Measurements from ENCODE around the gene IFI35. TPM values are rescaled to one million over a fixed set of nuclear protein-coding genes. Genes with fewer than 3 reads are reported as not detected.

The IFI35 gene
- total RNA-seq, 2 experiments from 2014 or later: 125 to 175 TPM

GRCh38 chr17:43010667-43011308 lies 4.2 kb downstream of the IFI35 start:
- Mint-ChIP-seq H3K9me3 (ENCODE audit: low read depth) (no peaks in the 10 kb centered on the region), H3K4me3 (no peak overlapping the region), H3K27ac (peak overlapping the region; percentile 9), H3K27me3 (no peaks in the 10 kb centered on the region), H3K36me3 (peaks cover 47% of the 10 kb centered on the region), H3K4me1 (peaks cover 23% of the 10 kb centered on the region)
- ATAC-seq (no peak), DNase-seq (no peak)
- CTCF ChIA-PET: interaction anchor here (0.8 to 2.2 kb wide), 3 partner anchors 10 to 14 kb away, joined by 3 to 12 read pairs (median 6); partner anchors contain the start of gene RPL27

- Mint-ChIP-seq H3K9me3 (ENCODE audit: low read depth) (no peaks in the 10 kb centered on the region), H3K4me1 (peaks cover 20% of the 10 kb centered on the region), H3K4me3 (no peak overlapping the region), H3K27me3 (no peaks in the 10 kb centered on the region), H3K36me3 (peaks cover 45% of the 10 kb centered on the region), H3K27ac (peak overlapping the region; percentile 17)
- no peak for DNase-seq
- ATAC-seq: no peak
- CTCF ChIA-PET: interaction anchor here (1.7 to 2.2 kb wide), 2 partner anchors 13 to 14 kb away, joined by 8 to 12 read pairs; partner anchors contain the start of genes RND2 and RPL27
Observed at GRCh38 chr17:43011728-43012472, 5.3 kb downstream of the IFI35 start.

GRCh38 chr17:43013296-43013695 lies 6.7 kb downstream of the IFI35 start:
- CTCF ChIA-PET: interaction anchor here (1.7 kb wide), 1 partner anchor 11 kb away, joined by 8 read pairs; the partner anchor contains the start of gene RND2

GRCh38 chr17:43014020-43014648 lies 7.5 kb downstream of the IFI35 start:
- Mint-ChIP-seq H3K4me3 (no peak overlapping the region), H3K27ac (no peak overlapping the region), H3K4me1 (peaks cover 18% of the 10 kb centered on the region), H3K27me3 (no peaks in the 10 kb centered on the region), H3K36me3 (peaks cover 37% of the 10 kb centered on the region), H3K9me3 (ENCODE audit: low read depth) (no peaks in the 10 kb centered on the region)
- DNase-seq (no peak), ATAC-seq (no peak)
- CTCF ChIA-PET: interaction anchor here (0.7 to 1.2 kb wide), 2 partner anchors 8 to 16 kb away, joined by 3 to 4 read pairs; partner anchors contain the start of genes IFI35 and RPL27

More at GRCh38 chr17:43013296-43013695, 6.7 kb downstream of the IFI35 start:
- H3K36me3 Mint-ChIP-seq: peaks cover 40% of the 10 kb centered on the region
- H3K9me3 Mint-ChIP-seq (ENCODE audit: low read depth): no peaks in the 10 kb centered on the region
- ATAC-seq (no peak), DNase-seq (no peak)
- no peak overlapping the region for H3K27ac Mint-ChIP-seq
- H3K4me3 Mint-ChIP-seq: no peak overlapping the region
- H3K4me1 Mint-ChIP-seq: peaks cover 18% of the 10 kb centered on the region
- H3K27me3 Mint-ChIP-seq: no peaks in the 10 kb centered on the region

- Mint-ChIP-seq H3K27ac (peak overlapping the region; percentile 14), H3K9me3 (ENCODE audit: low read depth) (no peaks in the 10 kb centered on the region), H3K4me1 (peaks cover 25% of the 10 kb centered on the region), H3K36me3 (peaks cover 37% of the 10 kb centered on the region), H3K4me3 (no peak overlapping the region), H3K27me3 (no peaks in the 10 kb centered on the region)
- CTCF ChIA-PET: interaction anchor here (0.7 to 1.2 kb wide), 2 partner anchors 8 to 17 kb away, joined by 3 to 4 read pairs; partner anchors contain the start of genes IFI35 and RPL27
- ATAC-seq (no peak), DNase-seq (no peak)
Observed at GRCh38 chr17:43014649-43015542, 8.3 kb downstream of the IFI35 start.

- no peak overlapping the region for H3K4me3 Mint-ChIP-seq
- DNase-seq (no peak), ATAC-seq (no peak)
- H3K9me3 Mint-ChIP-seq (ENCODE audit: low read depth): no peaks in the 10 kb centered on the region
- H3K27me3 Mint-ChIP-seq: no peaks in the 10 kb centered on the region
- CTCF ChIA-PET: no interaction called here
- H3K27ac Mint-ChIP-seq: no peak overlapping the region
- peaks cover 30% of the 10 kb centered on the region for H3K36me3 Mint-ChIP-seq
- peaks cover 21% of the 10 kb centered on the region for H3K4me1 Mint-ChIP-seq
Observed at GRCh38 chr17:43015579-43015978, 9.0 kb downstream of the IFI35 start.

- Mint-ChIP-seq H3K4me1 (peaks cover 19% of the 10 kb centered on the region), H3K27ac (no peak overlapping the region), H3K4me3 (no peak overlapping the region), H3K27me3 (no peaks in the 10 kb centered on the region), H3K36me3 (peaks cover 26% of the 10 kb centered on the region), H3K9me3 (ENCODE audit: low read depth) (no peaks in the 10 kb centered on the region)
- no peak for ATAC-seq
- CTCF ChIA-PET: no interaction called here
- no peak for DNase-seq
Observed at GRCh38 chr17:43016216-43016615, 9.6 kb downstream of the IFI35 start.

- no peaks in the 10 kb centered on the region for H3K27me3 Mint-ChIP-seq
- DNase-seq: peak; percentile 55
- peak; percentile 37 for ATAC-seq
- peaks cover 16% of the 10 kb centered on the region for H3K36me3 Mint-ChIP-seq
- H3K4me3 Mint-ChIP-seq: no peak overlapping the region
- CTCF ChIA-PET: interaction anchor here (1.6 kb wide), 1 partner anchor 20 kb away, joined by 7 read pairs; the partner anchor contains the start of gene RPL27
- no peak overlapping the region for H3K27ac Mint-ChIP-seq
- peaks cover 20% of the 10 kb centered on the region for H3K4me1 Mint-ChIP-seq
- H3K9me3 Mint-ChIP-seq (ENCODE audit: low read depth): no peaks in the 10 kb centered on the region
Observed at GRCh38 chr17:43018008-43018853, 11.6 kb downstream of the IFI35 start.

- Mint-ChIP-seq H3K27ac (no peak overlapping the region), H3K4me3 (no peak overlapping the region), H3K9me3 (ENCODE audit: low read depth) (no peaks in the 10 kb centered on the region), H3K36me3 (peaks cover 10% of the 10 kb centered on the region), H3K4me1 (peaks cover 20% of the 10 kb centered on the region), H3K27me3 (no peaks in the 10 kb centered on the region)
- DNase-seq (no peak), ATAC-seq (no peak)
- CTCF ChIA-PET: interaction anchor here (1.6 kb wide), 1 partner anchor 20 kb away, joined by 7 read pairs; the partner anchor contains the start of gene RPL27
Observed at GRCh38 chr17:43018932-43019331, 12.3 kb downstream of the IFI35 start.

GRCh38 chr17:43019418-43019817 lies 12.8 kb downstream of the IFI35 start:
- H3K36me3 Mint-ChIP-seq: peaks cover 7% of the 10 kb centered on the region
- peaks cover 4% of the 10 kb centered on the region for H3K27me3 Mint-ChIP-seq
- peaks cover 23% of the 10 kb centered on the region for H3K4me1 Mint-ChIP-seq
- no peak overlapping the region for H3K27ac Mint-ChIP-seq
- CTCF ChIA-PET: interaction anchor here (1.6 kb wide), 1 partner anchor 21 kb away, joined by 7 read pairs; the partner anchor contains the start of gene RPL27
- H3K9me3 Mint-ChIP-seq (ENCODE audit: low read depth): no peaks in the 10 kb centered on the region
- DNase-seq (no peak), ATAC-seq (no peak)
- H3K4me3 Mint-ChIP-seq: no peak overlapping the region

GRCh38 chr17:43020030-43020621 lies 13.5 kb downstream of the IFI35 start:
- no peak for DNase-seq
- ATAC-seq: no peak
- Mint-ChIP-seq H3K27me3 (peaks cover 9% of the 10 kb centered on the region), H3K9me3 (ENCODE audit: low read depth) (no peaks in the 10 kb centered on the region), H3K36me3 (peaks cover 1% of the 10 kb centered on the region), H3K27ac (no peak overlapping the region), H3K4me1 (peaks cover 28% of the 10 kb centered on the region), H3K4me3 (peak overlapping the region; percentile 22)
- CTCF ChIA-PET: interaction anchor here (1.1 kb wide), 1 partner anchor 10 kb away, joined by 3 read pairs; no protein-coding TSS in a partner anchor

Measured in activated CD8-positive, alpha-beta memory T cell treated with anti-CD3 and anti-CD28 coated beads, Interleukin-2, amount 10 ng/mL, durations not matched to agents 7 days and 5 days (primary cell).